CD4-positive, alpha-beta T cell treated with Interleukin-17A for 4 hours (primary cell): Measurements from ENCODE around the gene POU2F1.
A peak's percentile ranks its signal among the peaks of the same experiment; 100 is the strongest.

Source experiments
- DNase-seq: peaks from one replicate; pipeline ENCODE4 v3.0.0-alpha.2; 2020; ENCODE audit warnings: mixed read lengths

Gene POU2F1

GRCh38 chr1:167373986-167374385 lies 153.3 kb downstream of the POU2F1 start:
- no peak for DNase-seq

GRCh38 chr1:167375949-167376348 lies 155.3 kb downstream of the POU2F1 start:
- no peak for DNase-seq

- DNase-seq: no peak
Observed at GRCh38 chr1:167387251-167387910, 166.7 kb downstream of the POU2F1 start.

- no peak for DNase-seq
Observed at GRCh38 chr1:167388976-167389375, 168.3 kb downstream of the POU2F1 start.

GRCh38 chr1:167392200-167392696 lies 171.6 kb downstream of the POU2F1 start:
- no peak for DNase-seq

GRCh38 chr1:167400359-167400953 lies 179.8 kb downstream of the POU2F1 start:
- DNase-seq: no peak

- peak; percentile 67 for DNase-seq
Observed at GRCh38 chr1:167401260-167401873, 180.7 kb downstream of the POU2F1 start.

GRCh38 chr1:167404161-167404888 lies 183.6 kb downstream of the POU2F1 start:
- no peak for DNase-seq

GRCh38 chr1:167404908-167405307 lies 184.2 kb downstream of the POU2F1 start:
- no peak for DNase-seq

GRCh38 chr1:167408355-167408754 lies 187.7 kb downstream of the POU2F1 start:
- no peak for DNase-seq

- no peak for DNase-seq
Observed at GRCh38 chr1:167409183-167409582, 188.5 kb downstream of the POU2F1 start.

GRCh38 chr1:167412072-167412471 lies 191.4 kb downstream of the POU2F1 start:
- no peak for DNase-seq

GRCh38 chr1:167412920-167413319 lies 192.2 kb downstream of the POU2F1 start:
- no peak for DNase-seq

- DNase-seq: no peak
Observed at GRCh38 chr1:167413328-167413727, 192.6 kb downstream of the POU2F1 start.

- DNase-seq: no peak
Observed at GRCh38 chr1:167416506-167416905, 195.8 kb downstream of the POU2F1 start.

- DNase-seq: no peak
Observed at GRCh38 chr1:167418391-167418790, 197.7 kb downstream of the POU2F1 start.

GRCh38 chr1:167419245-167419644 lies 198.6 kb downstream of the POU2F1 start:
- no peak for DNase-seq

GRCh38 chr1:167420510-167420909 lies 199.8 kb downstream of the POU2F1 start:
- no peak for DNase-seq

GRCh38 chr1:167423684-167424619 lies 203.3 kb downstream of the POU2F1 start:
- DNase-seq: no peak

- no peak for DNase-seq
Observed at GRCh38 chr1:167425482-167425881, 204.8 kb downstream of the POU2F1 start.

- no peak for DNase-seq
Observed at GRCh38 chr1:167426716-167427115, 206.0 kb downstream of the POU2F1 start.

GRCh38 chr1:167427848-167428247 lies 207.2 kb downstream of the POU2F1 start:
- no peak for DNase-seq
